ENCODE results near the gene KAT6B.

The KAT6B gene

GRCh38 chr10:75079436-75080083, 253.2 kb downstream of the KAT6B start:
- DNase-seq, result no peak

- no peak for DNase-seq
Measured at GRCh38 chr10:75080554-75080953, 254.2 kb downstream of the KAT6B start.

GRCh38 chr10:75081379-75081778, 255.0 kb downstream of the KAT6B start:
- DNase-seq, result no peak

Data from stimulated activated CD4-positive, alpha-beta T cell treated with anti-CD3 and anti-CD28 coated beads, Interleukin-1b, Interleukin-23, amount 100 ng/mL, for 48 hours (primary cell).